HEK293 (cell line): ENCODE results near the gene NFIX.

Experiments
- CTCF ChIA-PET: fragments of 350-600 bp; formaldehyde crosslinking; extraction: SDS; loops from one replicate; lab custom pipeline; 2021; ENCODE audit warnings: antibody characterized with exemption; lab: Yijun Ruan, JAX
- POLR2A ChIA-PET: fragments of 300-600 bp; formaldehyde crosslinking; extraction: SDS; loops from one replicate; lab custom pipeline; 2020; ENCODE audit warnings: antibody characterized with exemption, inconsistent platforms; lab: Yijun Ruan, JAX
- H3K27ac ChIP-seq: fragments of 200-500 bp; sonication (Bioruptor generic); 2 replicates; pipeline ENCODE4 v1.5.1; 2014; ENCODE audit warnings: low read depth, low read length, control low read depth, inconsistent platforms; ENCODE audit errors: extremely low read depth
- H3K36me3 ChIP-seq, 2 experiments: fragments of 200-500 bp in 1 of 2; sonication (Bioruptor generic) in 1 of 2; 1 replicate in 1 of 2; 2 replicates in 1 of 2; pipeline ENCODE4 v1.5.1; 2014 to 2017; ENCODE audit warnings: inconsistent platforms in 2 of 2, low read length in 2 of 2; ENCODE audit not compliant: control insufficient read depth in 2 of 2, insufficient read depth in 1 of 2
- H3K4me1 ChIP-seq: fragments of 200-500 bp; sonication (Bioruptor generic); 2 replicates; pipeline ENCODE4 v1.5.1; 2014; ENCODE audit warnings: mild to moderate bottlenecking, low read length, inconsistent platforms; ENCODE audit not compliant: control insufficient read depth, insufficient read depth
- H3K4me3 ChIP-seq: 2 replicates; pipeline ENCODE4 v1.5.1; 2011; ENCODE audit warnings: low read depth, mild to moderate bottlenecking, control low read depth, low read length, moderate library complexity
- H3K9me3 ChIP-seq: fragments of 200-500 bp; sonication (Bioruptor generic); 2 replicates; pipeline ENCODE4 v1.5.1; 2014; ENCODE audit warnings: low read depth, low read length, inconsistent platforms; ENCODE audit not compliant: control insufficient read depth, insufficient read depth
- FEZF1 ChIP-seq: fragments of 450-650 bp; formaldehyde crosslinking; IDR thresholded peaks from 2 replicates; pipeline ENCODE4 v1.5.1; 2016; ENCODE audit warnings: missing biosample characterization, missing genetic modification characterization
- GLI2 ChIP-seq: fragments of 450-650 bp; formaldehyde crosslinking; IDR thresholded peaks from 2 replicates; pipeline ENCODE4; 2017; ENCODE audit warnings: missing biosample characterization, missing genetic modification characterization, low read depth, borderline replicate concordance
- GLI4 ChIP-seq: fragments of 450-650 bp; formaldehyde crosslinking; IDR thresholded peaks from 2 replicates; pipeline ENCODE4 v1.5.1; 2016; ENCODE audit warnings: missing biosample characterization, missing genetic modification characterization
- GLIS2 ChIP-seq: fragments of 450-650 bp; formaldehyde crosslinking; IDR thresholded peaks from 2 replicates; pipeline ENCODE4 v1.5.1; 2016; ENCODE audit warnings: missing biosample characterization, missing genetic modification characterization
- KLF10 ChIP-seq: fragments of 450-650 bp; IDR thresholded peaks from 2 replicates; pipeline ENCODE4 v1.5.1; 2018; ENCODE audit warnings: missing biosample characterization, mild to moderate bottlenecking, missing genetic modification characterization
- MYNN ChIP-seq: fragments of 450-650 bp; formaldehyde crosslinking; IDR thresholded peaks from 2 replicates; pipeline ENCODE4 v1.5.1; 2016; ENCODE audit warnings: missing biosample characterization, missing genetic modification characterization, borderline replicate concordance
- OVOL3 ChIP-seq: fragments of 450-650 bp; formaldehyde crosslinking; IDR thresholded peaks from 2 replicates; pipeline ENCODE4 v1.5.1; 2016; ENCODE audit warnings: missing biosample characterization, missing genetic modification characterization
- PRDM1 ChIP-seq: fragments of 450-650 bp; formaldehyde crosslinking; IDR thresholded peaks from 2 replicates; pipeline ENCODE4; 2016; ENCODE audit warnings: missing biosample characterization, missing genetic modification characterization
- RBAK ChIP-seq: fragments of 450-650 bp; formaldehyde crosslinking; IDR thresholded peaks from 2 replicates; pipeline ENCODE4 v1.5.1; 2016; ENCODE audit warnings: missing biosample characterization, missing genetic modification characterization
- SP2 ChIP-seq: fragments of 450-650 bp; formaldehyde crosslinking; IDR thresholded peaks from 2 replicates; pipeline ENCODE4 v1.5.1; 2016; ENCODE audit warnings: missing biosample characterization, missing genetic modification characterization
- TRIM28 ChIP-seq: IDR thresholded peaks from 2 replicates; pipeline ENCODE4 v1.6.1; 2011; ENCODE audit warnings: low read length, control low read depth, borderline replicate concordance
- ZBTB49 ChIP-seq: fragments of 450-650 bp; formaldehyde crosslinking; IDR thresholded peaks from 2 replicates; pipeline ENCODE4 v1.5.1; 2016; ENCODE audit warnings: missing biosample characterization, missing genetic modification characterization, low read depth
- ZBTB6 ChIP-seq: fragments of 450-650 bp; formaldehyde crosslinking; IDR thresholded peaks from 2 replicates; pipeline ENCODE4 v1.5.1; 2017; ENCODE audit warnings: missing biosample characterization, missing genetic modification characterization
- ZFP3 ChIP-seq: fragments of 450-650 bp; formaldehyde crosslinking; IDR thresholded peaks from 2 replicates; pipeline ENCODE4 v1.5.1; 2016; ENCODE audit warnings: low read depth, missing biosample characterization, missing genetic modification characterization
- ZNF155 ChIP-seq: fragments of 450-650 bp; formaldehyde crosslinking; IDR thresholded peaks from 2 replicates; pipeline ENCODE4 v1.5.1; 2016; ENCODE audit warnings: missing biosample characterization, missing genetic modification characterization
- ZNF2 ChIP-seq: fragments of 450-650 bp; formaldehyde crosslinking; IDR thresholded peaks from 2 replicates; pipeline ENCODE4 v1.5.1; 2016; ENCODE audit warnings: missing biosample characterization, missing genetic modification characterization
- ZNF221 ChIP-seq: fragments of 450-650 bp; formaldehyde crosslinking; IDR thresholded peaks from 2 replicates; pipeline ENCODE4 v1.5.1; 2017; ENCODE audit warnings: missing biosample characterization, missing genetic modification characterization, borderline replicate concordance
- ZNF280D ChIP-seq: fragments of 450-650 bp; formaldehyde crosslinking; IDR thresholded peaks from 2 replicates; pipeline ENCODE4 v1.5.1; 2016; ENCODE audit warnings: missing biosample characterization, missing genetic modification characterization
- ZNF362 ChIP-seq: fragments of 450-650 bp; formaldehyde crosslinking; IDR thresholded peaks from 2 replicates; pipeline ENCODE4 v1.5.1; 2016; ENCODE audit warnings: missing biosample characterization, missing genetic modification characterization
- ZNF366 ChIP-seq: fragments of 450-650 bp; formaldehyde crosslinking; conservative IDR thresholded peaks from 2 replicates; pipeline ENCODE4 v1.5.1; 2016; ENCODE audit warnings: missing biosample characterization, missing genetic modification characterization
- ZNF391 ChIP-seq: fragments of 450-650 bp; formaldehyde crosslinking; IDR thresholded peaks from 2 replicates; pipeline ENCODE4 v1.5.1; 2016; ENCODE audit warnings: low read depth, missing biosample characterization, missing genetic modification characterization, borderline replicate concordance
- ZNF404 ChIP-seq: fragments of 450-650 bp; formaldehyde crosslinking; IDR thresholded peaks from 2 replicates; pipeline ENCODE4 v1.5.1; 2017; ENCODE audit warnings: missing biosample characterization, missing genetic modification characterization
- ZNF423 ChIP-seq: fragments of 450-650 bp; formaldehyde crosslinking; IDR thresholded peaks from 2 replicates; pipeline ENCODE4 v1.5.1; 2016; ENCODE audit warnings: missing biosample characterization, missing genetic modification characterization
- ZNF433 ChIP-seq: fragments of 450-650 bp; formaldehyde crosslinking; IDR thresholded peaks from 2 replicates; pipeline ENCODE4 v1.5.1; 2016; ENCODE audit warnings: missing biosample characterization, missing genetic modification characterization, low read depth
- ZNF555 ChIP-seq: fragments of 450-650 bp; formaldehyde crosslinking; conservative IDR thresholded peaks from 2 replicates; pipeline ENCODE4 v1.5.1; 2017; ENCODE audit warnings: missing biosample characterization, mild to moderate bottlenecking, missing genetic modification characterization, inconsistent platforms
- ZNF621 ChIP-seq: fragments of 450-650 bp; formaldehyde crosslinking; IDR thresholded peaks from 2 replicates; pipeline ENCODE4 v1.5.1; 2017; ENCODE audit warnings: missing biosample characterization, missing genetic modification characterization
- ZNF701 ChIP-seq: fragments of 450-650 bp; formaldehyde crosslinking; IDR thresholded peaks from 2 replicates; pipeline ENCODE4 v1.5.1; 2016; ENCODE audit warnings: missing biosample characterization, missing genetic modification characterization
- ZNF747 ChIP-seq: fragments of 450-650 bp; formaldehyde crosslinking; IDR thresholded peaks from 2 replicates; pipeline ENCODE4 v1.5.1; 2016; ENCODE audit warnings: missing biosample characterization, missing genetic modification characterization
- ZSCAN5A ChIP-seq: fragments of 450-650 bp; formaldehyde crosslinking; IDR thresholded peaks from 2 replicates; pipeline ENCODE4 v1.5.1; 2016; ENCODE audit warnings: missing biosample characterization, missing genetic modification characterization

NFIX gene

GRCh38 chr19:12994701-12995595, at the start of gene NFIX:
Gene NFIX, plus strand, starts transcription at chr19:12995475. Its CDS starts 363 bp downstream, at chr19:12995838.
- Histone ChIP-seq H3K4me3 (peak within 1 kb of the TSS; percentile 51), H3K4me1 (no peaks in the 10 kb centered on the region), H3K27ac (peak within 1 kb of the TSS; percentile 70; the same call in 1 of the 2 replicates), H3K36me3 (peaks cover 0 to 6% of the 10 kb centered on the region in 2 experiments; a peak in 1 of 3 replicates), H3K9me3 (no peaks in the 10 kb centered on the region)
- ChIA-PET CTCF (interaction anchor here (0.6 to 1.6 kb wide), 5 partner anchors 9 to 1033 kb away, joined by 3 to 9 read pairs (median 5); partner anchors contain the start of gene RLN3), POLR2A (no interaction called here)
- TF ChIP-seq ZNF155 (no peak), ZNF423 (tag by site-specific recombination) (no peak), ZSCAN5A (tag by site-specific recombination) (peak; percentile 92), ZNF404 (no peak), KLF10 (tag by site-specific recombination) (no peak), GLIS2 (tag by site-specific recombination) (no peak), ZNF2 (tag by site-specific recombination) (peak; percentile 93), MYNN (no peak), TRIM28 (no peak), ZBTB49 (tag by site-specific recombination) (no peak), ZNF391 (tag by site-specific recombination) (peak; percentile 83; the same call in 1 of the 2 replicates), ZNF701 (tag by site-specific recombination) (no peak), PRDM1 (tag by site-specific recombination) (no peak), SP2 (tag by site-specific recombination) (no peak), RBAK (tag by site-specific recombination) (0 out of 2 replicates have a peak, but pooled peaks have one; percentile 11), ZNF221 (tag by site-specific recombination) (no peak), ZFP3 (tag by site-specific recombination) (no peak), ZNF366 (tag by site-specific recombination) (no peak), OVOL3 (tag by site-specific recombination) (no peak), ZNF280D (tag by site-specific recombination) (no peak), GLI4 (tag by site-specific recombination) (0 out of 2 replicates have a peak, but pooled peaks have one; percentile 77), ZNF555 (no peak), ZNF362 (tag by site-specific recombination) (no peak), ZBTB6 (tag by site-specific recombination) (no peak), ZNF621 (tag by site-specific recombination) (no peak), ZNF747 (tag by site-specific recombination) (no peak), GLI2 (tag by site-specific recombination) (no peak), FEZF1 (tag by site-specific recombination) (peak; percentile 12; the same call in 1 of the 2 replicates), ZNF433 (tag by site-specific recombination) (no peak)
